ENCODE data around the gene MLST8. TPM values are rescaled to one million over a fixed set of nuclear protein-coding genes. Genes with fewer than 3 reads are reported as not detected.

MLST8 gene
- total RNA-seq = 19.6 and 25.8 TPM in 2 replicates

GRCh38 chr16:2205104-2205966 lies at the start of gene MLST8:
TSS of gene MLST8 (plus strand) at chr16:2205454. CDS start at chr16:2206086, 632 bp downstream.

GRCh38 chr16:2196162-2196980 lies 8.9 kb upstream of the MLST8 start, which contains the start of gene CASKIN1:
TSS of gene CASKIN1 (minus strand) at chr16:2196605. CDS start at chr16:2196432, 173 bp downstream.

DNA sequence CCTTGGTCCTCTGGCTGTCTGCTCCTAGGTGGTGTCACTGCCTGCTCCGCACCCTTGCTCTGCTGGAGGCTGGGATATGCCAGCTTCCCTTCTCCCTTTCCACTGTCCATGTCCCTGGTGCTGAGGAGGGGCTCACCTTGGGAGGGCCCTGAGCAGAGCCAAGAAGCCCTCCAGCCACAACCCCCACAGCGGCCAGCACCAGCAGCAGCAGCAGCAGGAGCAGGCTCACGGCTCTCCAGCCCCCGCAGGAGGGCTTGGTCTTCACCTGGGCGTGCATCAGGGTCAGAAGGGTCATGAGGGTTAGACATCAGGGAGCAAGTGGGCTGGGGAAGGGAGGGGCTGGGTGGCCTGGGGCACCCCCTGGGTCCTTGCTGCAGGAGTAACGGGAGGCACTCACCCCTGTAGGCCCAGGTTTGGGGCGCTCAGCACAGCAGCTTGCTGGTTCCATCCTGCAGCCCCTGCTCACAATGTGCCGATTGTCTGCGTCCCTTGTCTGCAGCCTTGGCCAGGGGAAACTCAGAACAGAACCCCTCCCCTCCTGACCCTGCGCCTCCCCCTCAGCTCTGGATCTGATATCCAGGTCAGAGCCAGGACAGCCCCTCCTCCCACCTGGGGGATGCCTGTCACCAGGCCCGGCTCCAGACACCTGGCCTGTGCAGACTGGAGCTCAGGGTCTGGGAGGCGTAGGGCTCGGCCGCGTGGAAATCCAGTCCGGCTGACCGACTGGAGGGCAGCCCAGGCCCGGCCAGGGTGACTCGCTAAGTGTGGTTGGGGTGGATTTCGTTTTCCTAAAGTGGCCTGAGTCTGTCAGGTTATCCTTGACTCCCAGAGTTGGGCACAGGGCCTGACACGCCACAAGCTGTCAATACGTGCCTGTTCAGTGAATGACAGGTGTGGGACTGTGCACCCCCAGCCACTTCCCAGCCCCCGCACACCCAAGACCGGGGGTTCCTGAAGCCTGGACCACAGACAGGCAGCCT lies 5.4 kb downstream of the MLST8 start, which contains the start of gene BRICD5:
Gene BRICD5, minus strand, starts transcription at position 478 of the 980 bp plus-strand sequence. Its CDS starts 30 bp downstream, at position 448.

DNA sequence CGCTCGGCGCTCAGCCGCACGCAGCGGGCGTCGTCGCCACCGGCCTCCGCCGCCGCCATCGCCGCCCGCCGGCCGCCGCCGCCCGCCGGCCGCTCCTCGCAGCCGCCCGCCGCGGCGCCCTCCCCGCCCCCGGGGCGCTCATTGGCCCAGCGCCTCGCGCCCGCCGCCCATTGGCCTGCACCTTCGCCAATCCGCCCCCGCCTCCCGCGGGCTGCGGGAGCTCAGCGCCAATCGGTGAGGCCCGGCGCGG lies 9.4 kb downstream of the MLST8 start, which contains the start of gene PGP:
Gene PGP, minus strand, starts transcription at position 122 of the 250 bp plus-strand sequence. Its CDS starts 63 bp downstream, at position 59.

DNA sequence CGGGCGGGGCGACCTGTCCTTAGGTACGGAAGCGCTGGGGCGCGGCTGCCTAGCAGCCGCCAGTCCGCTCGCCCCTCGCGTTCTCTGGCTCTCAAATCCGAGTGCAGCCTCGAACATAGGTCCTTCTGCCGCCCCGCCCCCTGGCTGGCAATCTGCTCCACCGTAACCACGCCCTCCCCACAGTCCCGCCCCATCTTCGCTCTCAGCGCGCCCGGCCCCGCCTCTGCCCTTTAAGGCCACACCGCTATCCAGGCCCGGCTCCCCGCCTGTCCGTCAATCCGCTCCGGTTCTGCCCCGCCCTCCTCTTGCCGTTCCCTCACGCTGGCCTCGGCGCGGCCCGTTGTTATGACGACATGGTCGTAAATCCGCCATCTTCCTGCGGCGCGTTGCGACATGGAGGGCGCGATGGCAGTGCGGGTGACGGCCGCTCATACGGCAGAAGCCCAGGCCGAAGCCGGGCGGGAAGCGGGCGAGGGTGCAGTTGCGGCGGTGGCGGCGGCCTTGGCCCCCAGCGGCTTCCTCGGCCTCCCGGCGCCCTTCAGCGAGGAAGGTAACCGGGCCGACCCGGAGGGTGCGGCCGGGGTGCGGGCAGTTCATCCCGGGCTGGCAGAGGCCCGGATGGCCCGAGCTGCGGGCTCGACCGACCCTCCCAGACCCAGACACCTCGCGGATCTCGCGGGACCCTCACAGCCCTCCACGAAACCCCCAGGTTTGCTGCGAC lies 18.1 kb downstream of the MLST8 start, which contains the start of gene E4F1:
Gene E4F1, plus strand, starts transcription at position 371 of the 721 bp plus-strand sequence. Its CDS starts 23 bp downstream, at position 394.

GRCh38 chr16:2236337-2237101 lies 31.3 kb downstream of the MLST8 start, which contains the start of gene DNASE1L2:
TSS of gene DNASE1L2 (plus strand) at chr16:2236444. CDS start at chr16:2236817, 373 bp downstream.

GRCh38 chr16:2251296-2252111 lies 46.2 kb downstream of the MLST8 start, which contains the start of gene ECI1:
TSS of gene ECI1 (minus strand) at chr16:2251587. CDS start at chr16:2251566, 21 bp downstream.

Other genes starting within 250 kb of the MLST8 start
- 91.1 and 110 TPM in 2 replicates for gene NDUFB10, start 245.9 kb upstream of the MLST8 start, total RNA-seq
- 1,386 and 1,428 TPM in 2 replicates for gene RPS2, start 240.6 kb upstream of the MLST8 start, total RNA-seq
- not detected in 2 replicates for gene RNF151, start 238.6 kb upstream of the MLST8 start, total RNA-seq
- gene TBL3, start 233.4 kb upstream of the MLST8 start, total RNA-seq = 26.4 and 59.3 TPM in 2 replicates
- gene NOXO1, start 224.0 kb upstream of the MLST8 start, total RNA-seq = under 0.01 and 0.28 TPM in 2 replicates
- 11.1 and 14.3 TPM in 2 replicates for gene GFER, start 221.3 kb upstream of the MLST8 start, total RNA-seq
- gene SYNGR3, start 215.5 kb upstream of the MLST8 start, total RNA-seq = 3.6 and 7.3 TPM in 2 replicates
- gene ZNF598, start 195.6 kb upstream of the MLST8 start, total RNA-seq = 13.1 and 29.6 TPM in 2 replicates
- gene NPW, start 185.7 kb upstream of the MLST8 start, total RNA-seq = 0.30 and 0.65 TPM in 2 replicates
- 19.0 and 24.5 TPM in 2 replicates for gene NHERF2, start 178.6 kb upstream of the MLST8 start, total RNA-seq
- gene NTHL1, start 157.6 kb upstream of the MLST8 start, total RNA-seq = 15.3 and 25.2 TPM in 2 replicates
- 60.9 and 71.0 TPM in 2 replicates for gene TSC2, start 157.5 kb upstream of the MLST8 start, total RNA-seq
- 188 and 249 TPM in 2 replicates for gene PKD1, start 69.6 kb upstream of the MLST8 start, total RNA-seq
- 2.3 and 3.0 TPM in 2 replicates for gene RAB26, start 56.8 kb upstream of the MLST8 start, total RNA-seq
- 51.4 and 89.8 TPM in 2 replicates for gene TRAF7, start 49.7 kb upstream of the MLST8 start, total RNA-seq
- gene CASKIN1, start 8.8 kb upstream of the MLST8 start, total RNA-seq = 0.30 and 0.92 TPM in 2 replicates
- 2.1 and 9.6 TPM in 2 replicates for gene BRICD5, start 5.4 kb downstream of the MLST8 start, total RNA-seq
- 12.8 and 16.4 TPM in 2 replicates for gene PGP, start 9.4 kb downstream of the MLST8 start, total RNA-seq
- 26.1 and 29.5 TPM in 2 replicates for gene E4F1, start 18.1 kb downstream of the MLST8 start, total RNA-seq
- gene DNASE1L2, start 31.0 kb downstream of the MLST8 start, total RNA-seq = 1.2 and 1.3 TPM in 2 replicates
- gene ECI1, start 46.1 kb downstream of the MLST8 start, total RNA-seq = 22.4 and 38.0 TPM in 2 replicates
- 44.5 and 91.3 TPM in 2 replicates for gene RNPS1, start 62.7 kb downstream of the MLST8 start, total RNA-seq
- 1.5 and 5.3 TPM in 2 replicates for gene ABCA3, start 135.3 kb downstream of the MLST8 start, total RNA-seq
- gene CCNF, start 224.0 kb downstream of the MLST8 start, total RNA-seq = 4.2 and 12.5 TPM in 2 replicates

All from smooth muscle cell of the umbilical artery (primary cell).